Trophoblast cell (in vitro differentiated cells and primary cell): ENCODE results near the gene MAP3K19.
"Not testable (repeated sequence)": the region's sequence is repeated elsewhere in the genome, so short reads cannot be mapped to it uniquely, and the experiment has no call there.

Source experiments
- DNase-seq, 2 donors: peaks; one replicate each; pipeline ENCODE4 v3.0.0-alpha.2; 2016
- H2AFZ ChIP-seq: 2 replicates; pipeline ENCODE4 v1.6.1; 2013; ENCODE audit warnings: low read length, moderate library complexity, mild to moderate bottlenecking; ENCODE audit not compliant: insufficient read depth, poor library complexity
- H2AK5ac ChIP-seq: 2 replicates; pipeline ENCODE4 v1.6.1; 2013; ENCODE audit warnings: mild to moderate bottlenecking, low read length
- H2BK120ac ChIP-seq: 2 replicates; pipeline ENCODE4 v1.6.1; 2013; ENCODE audit warnings: low read length, mild to moderate bottlenecking, moderate library complexity; ENCODE audit not compliant: insufficient read depth, poor library complexity
- H2BK12ac ChIP-seq: 2 replicates; pipeline ENCODE4 v1.6.1; 2013; ENCODE audit warnings: mild to moderate bottlenecking, low read length, moderate library complexity
- H2BK5ac ChIP-seq: 2 replicates; pipeline ENCODE4 v1.6.1; 2013; ENCODE audit warnings: low read length, low read depth, moderate library complexity, mild to moderate bottlenecking; ENCODE audit not compliant: poor library complexity
- H3K14ac ChIP-seq: 2 replicates; pipeline ENCODE4 v1.6.1; 2013; ENCODE audit warnings: mild to moderate bottlenecking, low read length
- H3K18ac ChIP-seq: 2 replicates; pipeline ENCODE4 v1.6.1; 2013; ENCODE audit warnings: mild to moderate bottlenecking, low read length
- H3K23ac ChIP-seq: 2 replicates; pipeline ENCODE4 v1.6.1; 2013; ENCODE audit warnings: low read length
- H3K27ac ChIP-seq: 2 replicates; pipeline ENCODE4 v1.5.1; 2013; ENCODE audit warnings: low read depth, mild to moderate bottlenecking, inconsistent platforms, low read length, moderate library complexity
- H3K27me3 ChIP-seq: 2 replicates; pipeline ENCODE4 v1.6.1; 2013; ENCODE audit warnings: inconsistent platforms, mild to moderate bottlenecking, low read length, moderate library complexity; ENCODE audit not compliant: insufficient read depth
- H3K36me3 ChIP-seq, 2 experiments: 1 replicate in 1 of 2; 2 replicates in 1 of 2; pipeline ENCODE4 v1.6.1; 2013; ENCODE audit warnings: low read length in 2 of 2, mild to moderate bottlenecking in 2 of 2, moderate library complexity in 1 of 2; ENCODE audit not compliant: insufficient read depth in 2 of 2, control insufficient read depth in 1 of 2
- H3K4ac ChIP-seq: 2 replicates; pipeline ENCODE4 v1.6.1; 2013; ENCODE audit warnings: low read depth, mild to moderate bottlenecking, low read length, moderate library complexity
- H3K4me1 ChIP-seq, 2 experiments: 1 replicate in 1 of 2; 2 replicates in 1 of 2; pipeline ENCODE4 v1.6.1; 2013; ENCODE audit warnings: low read length in 2 of 2, mild to moderate bottlenecking in 2 of 2, moderate library complexity in 1 of 2; ENCODE audit not compliant: insufficient read depth in 2 of 2, control insufficient read depth in 1 of 2
- H3K4me2 ChIP-seq: 2 replicates; pipeline ENCODE4 v1.6.1; 2013; ENCODE audit warnings: inconsistent platforms, mild to moderate bottlenecking, low read length, moderate library complexity
- H3K4me3 ChIP-seq: 2 replicates; pipeline ENCODE4 v1.5.1; 2013; ENCODE audit warnings: mild to moderate bottlenecking, low read depth, low read length, inconsistent platforms
- H3K79me1 ChIP-seq: one replicate; pipeline ENCODE4 v1.6.1; 2013; ENCODE audit warnings: low read length
- H3K79me2 ChIP-seq: 2 replicates; pipeline ENCODE4 v1.6.1; 2013; ENCODE audit warnings: low read length, mild to moderate bottlenecking; ENCODE audit not compliant: control insufficient read depth, insufficient read depth, poor library complexity
- H3K9ac ChIP-seq: 2 replicates; pipeline ENCODE4 v1.6.1; 2013; ENCODE audit warnings: mild to moderate bottlenecking, low read length
- H3K9me3 ChIP-seq: 2 replicates; pipeline ENCODE4 v1.6.1; 2013; ENCODE audit warnings: low read depth, mild to moderate bottlenecking, control low read depth, inconsistent platforms, low read length; ENCODE audit not compliant: insufficient read depth
- H4K12ac ChIP-seq: 2 replicates; pipeline ENCODE4 v1.6.1; 2013; ENCODE audit warnings: low read depth, mild to moderate bottlenecking, low read length, moderate library complexity
- H4K8ac ChIP-seq: 2 replicates; pipeline ENCODE4 v1.6.1; 2013; ENCODE audit warnings: low read depth, mild to moderate bottlenecking, low read length, moderate library complexity
- H4K91ac ChIP-seq: one replicate; pipeline ENCODE4 v1.6.1; 2013; ENCODE audit warnings: low read depth, mild to moderate bottlenecking, low read length, moderate library complexity
- WGBS: extraction: QIAGEN DNeasy Blood & Tissue Kit; methylation state at CpG from one replicate; pipeline ENCODE4 v1.1.7; 2013; ENCODE audit warnings: missing lambda C conversion rate; ENCODE audit not compliant: insufficient read length, insufficient coverage; ENCODE audit errors: extremely low coverage; 5-methylcytosine and 5-hydroxymethylcytosine counted together

Gene MAP3K19

GRCh38 chr2:135093670-135094330 is 46.6 kb upstream of the MAP3K19 start:
- no peak overlapping the region for H3K4me2 ChIP-seq
- H3K4me1 ChIP-seq = no peaks in the 10 kb centered on the region
- H2BK120ac ChIP-seq = no peak overlapping the region
- H3K4ac ChIP-seq = no peak overlapping the region
- H2AK5ac ChIP-seq = no peak overlapping the region
- H2AFZ ChIP-seq = no peak overlapping the region
- H3K4me3 ChIP-seq = no peak overlapping the region
- no peaks in the 10 kb centered on the region for H3K27me3 ChIP-seq
- H4K8ac ChIP-seq = no peak overlapping the region
- H3K9me3 ChIP-seq = no peaks in the 10 kb centered on the region
- no peak for DNase-seq
- no peak overlapping the region for H2BK12ac ChIP-seq
- H3K9ac ChIP-seq = no peak overlapping the region
- H3K27ac ChIP-seq = no peak overlapping the region
- H3K23ac ChIP-seq = no peak overlapping the region
- H3K18ac ChIP-seq = no peak overlapping the region
- H3K36me3 ChIP-seq = peaks cover 0 to 4% of the 10 kb centered on the region in 2 experiments
- no peaks in the 10 kb centered on the region for H3K79me1 ChIP-seq
- H3K79me2 ChIP-seq = no peaks in the 10 kb centered on the region
- no CpG with 5 or more reads among the region's 3 CpGs for WGBS
- no peak overlapping the region for H4K91ac ChIP-seq
- no peak overlapping the region for H3K14ac ChIP-seq
- H4K12ac ChIP-seq = no peak overlapping the region
- H2BK5ac ChIP-seq = no peak overlapping the region

- Histone ChIP-seq H2AK5ac (no peak overlapping the region), H3K79me1 (no peaks in the 10 kb centered on the region), H3K9ac (no peak overlapping the region), H2BK120ac (no peak overlapping the region), H3K36me3 (peaks cover 0 to 4% of the 10 kb centered on the region in 2 experiments), H4K91ac (no peak overlapping the region), H3K4me3 (no peak overlapping the region), H3K4ac (no peak overlapping the region), H3K14ac (no peak overlapping the region), H3K79me2 (no peaks in the 10 kb centered on the region), H3K4me2 (no peak overlapping the region), H3K9me3 (no peaks in the 10 kb centered on the region), H3K27me3 (no peaks in the 10 kb centered on the region), H4K12ac (no peak overlapping the region), H2BK5ac (no peak overlapping the region), H2AFZ (no peak overlapping the region), H3K18ac (no peak overlapping the region), H2BK12ac (no peak overlapping the region), H3K27ac (no peak overlapping the region), H3K23ac (no peak overlapping the region), H4K8ac (no peak overlapping the region), H3K4me1 (no peaks in the 10 kb centered on the region)
- DNase-seq = no peak
Measured at GRCh38 chr2:135093193-135093592, 45.9 kb upstream of the MAP3K19 start.

GRCh38 chr2:135091681-135092080 is 44.4 kb upstream of the MAP3K19 start:
- H4K91ac ChIP-seq = no peak overlapping the region
- no peaks in the 10 kb centered on the region for H3K27me3 ChIP-seq
- H3K79me1 ChIP-seq = no peaks in the 10 kb centered on the region
- H2AFZ ChIP-seq = no peak overlapping the region
- no peak overlapping the region for H3K4me3 ChIP-seq
- H3K9me3 ChIP-seq = no peaks in the 10 kb centered on the region
- no peak overlapping the region for H3K4me2 ChIP-seq
- no peak overlapping the region for H3K23ac ChIP-seq
- no peak overlapping the region for H3K4ac ChIP-seq
- no peak overlapping the region for H3K9ac ChIP-seq
- H2BK5ac ChIP-seq = no peak overlapping the region
- no CpG with 5 or more reads among the region's 1 CpG for WGBS
- H3K4me1 ChIP-seq = no peaks in the 10 kb centered on the region
- no peak for DNase-seq
- no peak overlapping the region for H2AK5ac ChIP-seq
- H3K14ac ChIP-seq = no peak overlapping the region
- H2BK12ac ChIP-seq = no peak overlapping the region
- peaks cover 0 to 2% of the 10 kb centered on the region in 2 experiments for H3K36me3 ChIP-seq
- no peak overlapping the region for H2BK120ac ChIP-seq
- H4K12ac ChIP-seq = no peak overlapping the region
- no peaks in the 10 kb centered on the region for H3K79me2 ChIP-seq
- H3K27ac ChIP-seq = no peak overlapping the region
- H4K8ac ChIP-seq = no peak overlapping the region
- H3K18ac ChIP-seq = no peak overlapping the region

- not testable (repeated sequence) for H3K4me1 ChIP-seq, H3K79me2 ChIP-seq, DNase-seq, H4K91ac ChIP-seq, H3K79me1 ChIP-seq, H3K9me3 ChIP-seq, H2AK5ac ChIP-seq, H4K8ac ChIP-seq, H3K4me2 ChIP-seq, H2BK120ac ChIP-seq, H3K18ac ChIP-seq, H4K12ac ChIP-seq, H3K9ac ChIP-seq, H3K4me3 ChIP-seq, H3K27me3 ChIP-seq, H2BK12ac ChIP-seq, H3K23ac ChIP-seq, H2BK5ac ChIP-seq, H3K4ac ChIP-seq, H3K14ac ChIP-seq, H2AFZ ChIP-seq, H3K36me3 ChIP-seq, H3K27ac ChIP-seq
- WGBS = no CpG with 5 or more reads among the region's 4 CpGs
Measured at GRCh38 chr2:135089597-135089996, 42.4 kb upstream of the MAP3K19 start.
